MG63 (cell line): ENCODE measurements around the gene KDM4C. TPM values are rescaled to one million over a fixed set of nuclear protein-coding genes. Genes with fewer than 3 reads are reported as not detected.
"Not testable (repeated sequence)": the region's sequence is repeated elsewhere in the genome, so short reads cannot be mapped to it uniquely, and the experiment has no call there.

Source experiments
- DNase-seq: peaks from one replicate; pipeline ENCODE4 v3.0.0-alpha.2; 2020
- H3K27me3 ChIP-seq: fragments of 250-450 bp; sonication (Bioruptor Pico); 2 replicates; pipeline ENCODE4 v1.5.1; 2020; ENCODE audit warnings: mild to moderate bottlenecking, moderate library complexity
- H3K36me3 ChIP-seq: fragments of 250-450 bp; sonication (Bioruptor Pico); 2 replicates; pipeline ENCODE4 v1.5.1; 2020; ENCODE audit warnings: mild to moderate bottlenecking, moderate library complexity
- H3K4me3 ChIP-seq: fragments of 250-450 bp; sonication (Bioruptor Pico); 2 replicates; pipeline ENCODE4 v1.5.1; 2020; ENCODE audit warnings: mild to moderate bottlenecking, moderate library complexity
- H3K9me3 ChIP-seq: fragments of 250-450 bp; sonication (Bioruptor Pico); 2 replicates; pipeline ENCODE4 v1.5.1; 2020; ENCODE audit warnings: mild to moderate bottlenecking, moderate library complexity
- total RNA-seq: library from RNA; depleted of rRNA; stranded (reverse); fragments of >200 nt; shearing (Covaris generic); gene quantifications from 2 replicates; pipeline ENCODE4 v1.2.3, GENCODE V29; 2014; ENCODE audit warnings: low replicate concordance

Gene KDM4C
- total RNA-seq, 1 experiment from 2014 or later: 1.8 TPM

DNA sequence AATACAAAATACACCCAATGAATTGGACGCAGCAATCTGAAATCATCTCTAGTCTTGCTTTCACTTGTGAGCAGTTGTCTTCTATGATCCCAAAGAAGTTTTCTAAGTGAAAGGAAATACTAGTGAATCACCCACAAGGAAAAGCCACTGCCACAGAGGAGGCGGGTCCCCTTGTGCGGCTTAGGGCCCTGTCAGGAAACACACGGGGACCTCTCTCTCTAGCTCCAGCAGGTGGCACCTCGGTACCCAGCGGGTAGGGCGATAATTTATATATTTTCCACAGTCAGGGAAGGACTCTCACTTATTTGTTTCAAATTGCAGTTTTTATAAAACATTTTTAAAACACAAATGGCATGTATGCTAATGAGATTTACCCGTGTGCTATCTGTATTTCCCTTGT is 417.1 kb downstream of the KDM4C start:
- H3K27me3 ChIP-seq: no peaks in the 10 kb centered on the region
- no peak overlapping the region for H3K4me3 ChIP-seq
- H3K9me3 ChIP-seq: no peaks in the 10 kb centered on the region
- H3K36me3 ChIP-seq: no peaks in the 10 kb centered on the region
- DNase-seq: no peak

DNA sequence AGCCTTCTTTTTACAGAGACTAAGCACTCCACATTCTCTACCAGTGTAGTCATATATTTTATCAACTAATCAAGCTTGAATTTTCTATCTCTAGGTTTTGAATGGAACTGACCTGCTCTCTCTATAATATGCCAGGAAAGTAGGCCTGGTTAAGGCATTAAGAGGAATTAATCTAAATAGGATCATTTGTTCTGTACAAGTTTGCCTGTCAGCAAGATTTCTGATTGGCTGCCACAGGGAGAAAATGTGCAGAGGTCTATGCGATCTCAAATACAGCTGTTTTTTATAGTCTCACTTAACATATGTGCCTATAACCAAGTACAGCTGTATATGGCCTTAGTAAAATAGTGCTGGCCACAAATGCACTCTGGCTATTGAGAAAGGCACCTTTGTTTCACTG is 418.8 kb downstream of the KDM4C start:
- Histone ChIP-seq H3K27me3 (no peaks in the 10 kb centered on the region), H3K36me3 (no peaks in the 10 kb centered on the region), H3K9me3 (no peaks in the 10 kb centered on the region), H3K4me3 (no peak overlapping the region)
- DNase-seq: no peak

DNA sequence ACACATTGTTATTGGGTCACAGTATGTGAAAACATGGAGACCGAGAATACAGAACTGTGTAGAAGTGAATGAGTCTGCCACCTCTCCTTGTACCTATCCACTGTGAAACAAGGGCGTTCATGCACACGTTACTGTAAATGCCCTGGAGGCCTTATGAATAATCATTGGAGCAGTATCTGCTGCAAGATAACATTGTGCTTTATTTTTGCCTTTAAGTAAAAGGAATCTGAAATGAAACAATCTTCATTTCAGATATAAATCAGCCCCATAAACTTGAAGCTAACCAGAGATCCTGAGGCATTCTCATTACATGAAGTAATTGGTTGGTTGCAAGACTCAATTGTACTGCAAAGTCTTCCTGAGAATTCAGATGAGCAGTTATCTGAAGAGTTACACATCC is 419.6 kb downstream of the KDM4C start:
- Histone ChIP-seq H3K27me3 (no peaks in the 10 kb centered on the region), H3K9me3 (no peaks in the 10 kb centered on the region), H3K36me3 (no peaks in the 10 kb centered on the region), H3K4me3 (no peak overlapping the region)
- no peak for DNase-seq

GRCh38 chr9:7178729-7179128 is 421.0 kb downstream of the KDM4C start:
- no peaks in the 10 kb centered on the region for H3K36me3 ChIP-seq
- no peak for DNase-seq
- H3K9me3 ChIP-seq: no peaks in the 10 kb centered on the region

DNA sequence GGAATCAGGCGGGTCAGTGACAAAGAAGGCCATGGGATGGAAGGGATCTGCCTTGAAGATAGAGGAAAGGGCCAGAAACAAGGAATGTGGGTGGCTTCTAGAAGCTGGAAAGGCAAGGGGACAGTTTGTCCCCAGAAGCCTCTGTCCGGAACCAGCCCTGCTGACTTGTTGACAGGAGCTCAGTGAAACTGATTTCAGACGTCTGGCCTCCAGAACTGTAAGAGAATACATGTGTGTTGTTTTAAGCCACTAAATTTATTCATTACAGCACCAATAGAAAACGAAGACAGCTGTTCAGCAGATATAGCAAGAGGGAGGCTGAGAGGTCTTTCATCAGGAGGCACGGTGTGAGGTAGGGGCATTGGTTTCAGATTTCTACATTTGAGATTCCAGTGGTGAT is 422.5 kb downstream of the KDM4C start:
- DNase-seq: no peak
- no peaks in the 10 kb centered on the region for H3K27me3 ChIP-seq
- no peaks in the 10 kb centered on the region for H3K9me3 ChIP-seq
- no peaks in the 10 kb centered on the region for H3K36me3 ChIP-seq
- no peak overlapping the region for H3K4me3 ChIP-seq

More at GRCh38 chr9:7178729-7179128, 421.0 kb downstream of the KDM4C start:
- no peaks in the 10 kb centered on the region for H3K27me3 ChIP-seq
- H3K4me3 ChIP-seq: no peak overlapping the region

DNA sequence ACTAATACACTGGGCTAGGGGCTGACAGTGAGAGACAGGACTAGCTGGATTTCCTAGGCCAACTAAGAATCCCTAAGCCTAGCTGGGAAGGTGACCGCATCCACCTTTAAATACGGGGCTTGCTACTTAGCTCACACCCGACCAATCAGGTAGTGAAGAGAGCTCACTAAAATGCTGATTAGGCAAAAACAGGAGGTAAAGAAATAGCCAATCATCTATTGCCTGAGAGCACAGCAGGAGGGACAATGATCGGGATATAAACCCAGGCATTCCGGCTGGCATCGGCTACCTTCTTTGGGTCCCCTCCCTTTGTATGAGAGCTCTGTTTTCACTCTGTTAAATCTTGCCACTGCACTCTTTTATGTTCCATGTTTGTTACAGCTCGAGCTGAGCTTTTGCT is 425.4 kb downstream of the KDM4C start:
- H3K27me3 ChIP-seq, H3K36me3 ChIP-seq, H3K4me3 ChIP-seq, DNase-seq, H3K9me3 ChIP-seq: not testable (repeated sequence)

GRCh38 chr9:7185612-7186011 is 427.8 kb downstream of the KDM4C start:
- H3K27me3 ChIP-seq: no peaks in the 10 kb centered on the region
- peak; percentile 21 for DNase-seq

DNA sequence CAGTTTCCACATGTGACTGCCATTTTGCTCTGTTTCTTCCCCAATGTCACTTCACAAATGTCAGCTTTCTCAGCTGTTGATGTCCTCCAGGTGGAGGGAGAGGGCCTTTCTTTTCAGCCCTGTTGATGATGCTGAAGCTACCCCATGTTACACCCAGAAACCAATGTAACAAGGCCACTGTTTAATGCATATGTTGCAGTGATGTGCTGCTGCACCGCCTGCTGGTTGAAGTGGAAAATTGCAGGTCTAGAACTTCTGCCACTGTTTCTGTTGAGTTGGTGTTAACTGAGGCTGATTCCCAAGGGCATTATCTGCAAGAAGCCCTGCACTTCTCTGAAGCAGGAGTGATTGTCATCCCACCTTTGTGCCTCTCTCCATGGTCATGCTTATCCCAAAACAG is 428.4 kb downstream of the KDM4C start:
- H3K36me3 ChIP-seq: no peaks in the 10 kb centered on the region
- no peak for DNase-seq
- no peak overlapping the region for H3K4me3 ChIP-seq
- H3K9me3 ChIP-seq: no peaks in the 10 kb centered on the region
- H3K27me3 ChIP-seq: no peaks in the 10 kb centered on the region

More at GRCh38 chr9:7185612-7186011, 427.8 kb downstream of the KDM4C start:
- Histone ChIP-seq H3K9me3 (no peaks in the 10 kb centered on the region), H3K36me3 (no peaks in the 10 kb centered on the region), H3K4me3 (no peak overlapping the region)

DNA sequence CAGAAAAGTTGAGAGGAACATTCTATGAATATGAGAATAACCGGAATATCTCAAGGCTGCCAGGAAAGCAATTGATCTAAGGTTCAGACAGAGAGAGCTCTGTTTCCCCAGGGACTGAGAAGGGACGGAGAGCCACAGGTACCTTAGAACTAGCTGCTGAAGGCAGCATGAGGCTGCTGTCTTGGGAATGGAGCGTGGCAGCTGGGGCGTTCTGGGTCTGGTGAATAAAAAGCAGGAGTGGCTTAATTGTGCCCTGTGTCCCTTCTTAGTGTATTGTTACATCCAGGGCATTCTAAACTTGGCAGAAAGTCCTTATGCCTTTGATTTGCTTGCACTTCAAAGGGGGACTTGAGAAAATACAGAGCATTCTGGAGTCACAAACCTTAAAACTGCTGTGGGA is 434.5 kb downstream of the KDM4C start:
- DNase-seq: no peak
- Histone ChIP-seq H3K4me3 (no peak overlapping the region), H3K36me3 (no peaks in the 10 kb centered on the region), H3K9me3 (no peaks in the 10 kb centered on the region), H3K27me3 (no peaks in the 10 kb centered on the region)

GRCh38 chr9:7195526-7195925 is 437.8 kb downstream of the KDM4C start:
- no peaks in the 10 kb centered on the region for H3K36me3 ChIP-seq
- no peaks in the 10 kb centered on the region for H3K9me3 ChIP-seq
- H3K27me3 ChIP-seq: no peaks in the 10 kb centered on the region
- no peak overlapping the region for H3K4me3 ChIP-seq
- no peak for DNase-seq

- DNase-seq: no peak
- H3K4me3 ChIP-seq: no peak overlapping the region
- no peaks in the 10 kb centered on the region for H3K36me3 ChIP-seq
- no peaks in the 10 kb centered on the region for H3K27me3 ChIP-seq
- H3K9me3 ChIP-seq: no peaks in the 10 kb centered on the region
These were observed 438.7 kb downstream of the KDM4C start for GRCh38 chr9:7196467-7196866.

GRCh38 chr9:7201196-7201595 is 443.4 kb downstream of the KDM4C start:
- H3K4me3 ChIP-seq: no peak overlapping the region
- H3K36me3 ChIP-seq: no peaks in the 10 kb centered on the region
- no peaks in the 10 kb centered on the region for H3K9me3 ChIP-seq
- no peaks in the 10 kb centered on the region for H3K27me3 ChIP-seq
- DNase-seq: no peak

- H3K27me3 ChIP-seq: no peaks in the 10 kb centered on the region
- no peaks in the 10 kb centered on the region for H3K36me3 ChIP-seq
- H3K9me3 ChIP-seq: no peaks in the 10 kb centered on the region
- no peak for DNase-seq
- no peak overlapping the region for H3K4me3 ChIP-seq
These were observed 448.0 kb downstream of the KDM4C start for GRCh38 chr9:7205806-7206205.

DNA sequence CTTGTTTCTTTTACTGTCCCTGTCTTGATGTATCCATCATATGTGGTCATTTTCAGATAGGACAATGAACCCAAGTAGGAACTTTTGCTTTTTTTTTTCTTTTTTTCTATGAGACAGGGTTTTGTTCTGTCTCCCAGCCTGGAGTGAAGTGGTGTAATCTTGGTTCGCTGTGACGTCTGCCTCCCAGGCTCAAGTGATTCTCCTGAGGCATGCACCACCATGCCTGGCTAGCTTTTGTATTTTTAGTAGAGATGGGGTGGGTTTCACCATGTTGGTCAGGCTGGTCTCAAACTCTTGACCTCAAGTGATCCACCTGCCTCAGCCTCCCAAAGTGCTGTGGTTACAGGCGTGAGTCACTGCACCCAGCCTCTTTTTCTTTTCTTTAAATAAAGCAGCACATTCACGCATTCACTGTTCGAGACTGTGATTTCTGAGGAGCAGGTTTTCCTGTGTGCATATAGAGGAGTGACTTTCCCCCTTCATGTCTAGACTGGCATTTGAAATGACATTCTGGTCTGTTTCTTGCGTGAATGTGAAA is 448.5 kb downstream of the KDM4C start:
- Histone ChIP-seq H3K4me3 (no peak overlapping the region), H3K36me3 (no peaks in the 10 kb centered on the region), H3K27me3 (no peaks in the 10 kb centered on the region), H3K9me3 (no peaks in the 10 kb centered on the region)
- no peak for DNase-seq

- H3K36me3 ChIP-seq: no peaks in the 10 kb centered on the region
- no peak overlapping the region for H3K4me3 ChIP-seq
- DNase-seq: no peak
- H3K27me3 ChIP-seq: no peaks in the 10 kb centered on the region
- H3K9me3 ChIP-seq: no peaks in the 10 kb centered on the region
These were observed 451.4 kb downstream of the KDM4C start for GRCh38 chr9:7209016-7209715.

DNA sequence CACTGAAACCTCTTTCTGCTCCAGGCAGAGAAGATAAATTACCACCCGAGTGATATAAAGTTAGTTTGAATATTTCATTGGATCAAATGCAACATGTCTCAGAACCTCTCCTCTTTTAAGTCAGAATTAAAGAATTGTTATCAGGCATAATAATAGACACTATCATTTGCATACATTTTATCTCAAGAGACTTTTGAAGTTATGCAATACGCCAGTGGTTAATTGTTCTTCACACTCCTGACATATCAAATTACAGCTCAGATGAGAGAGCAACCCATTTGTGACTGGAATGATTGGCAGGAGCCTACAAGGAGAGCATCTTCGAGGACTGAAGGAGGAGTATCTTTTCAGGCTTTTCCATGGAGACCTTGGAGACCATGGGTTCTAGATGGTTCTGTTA is 452.2 kb downstream of the KDM4C start:
- DNase-seq: no peak
- no peak overlapping the region for H3K4me3 ChIP-seq
- H3K27me3 ChIP-seq: no peaks in the 10 kb centered on the region
- H3K9me3 ChIP-seq: no peaks in the 10 kb centered on the region
- H3K36me3 ChIP-seq: no peaks in the 10 kb centered on the region

DNA sequence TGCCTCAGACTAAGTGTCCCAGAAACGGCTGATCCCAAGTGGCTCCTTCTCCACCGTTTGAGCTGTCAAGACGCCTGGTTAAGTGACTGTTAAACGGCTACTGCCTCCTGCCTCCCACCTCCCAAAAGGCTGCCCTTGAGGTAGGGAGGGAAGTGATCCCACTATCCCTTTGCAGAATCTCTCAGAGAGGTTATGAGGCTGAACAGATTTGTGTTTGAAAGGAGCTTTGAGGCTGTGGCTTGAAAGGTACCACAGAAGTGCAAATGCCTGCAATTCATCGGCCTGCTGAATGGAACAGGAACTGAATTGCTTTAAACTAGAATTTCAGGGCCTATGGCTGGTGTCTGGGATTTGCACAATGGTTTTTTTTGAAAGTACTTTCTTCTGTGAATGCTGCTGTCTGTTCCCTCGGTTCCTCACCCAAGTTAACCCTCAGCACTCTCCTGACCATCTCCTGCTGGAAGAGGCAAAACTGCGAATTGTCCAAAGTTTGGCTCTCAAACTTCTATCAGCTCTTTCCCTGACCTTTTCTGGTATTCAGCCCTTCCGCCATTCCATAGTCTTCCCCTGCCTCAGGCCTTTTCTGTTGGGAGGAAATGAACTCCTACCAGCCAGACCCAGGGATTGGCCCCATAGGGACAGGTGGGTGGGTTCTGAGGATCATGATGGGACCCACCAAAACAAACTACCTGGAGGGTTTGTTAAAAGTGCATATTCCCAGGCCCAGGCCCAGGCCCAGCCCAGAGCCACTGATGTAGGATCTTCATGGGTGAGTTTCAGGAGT is 453.3 kb downstream of the KDM4C start:
- Histone ChIP-seq H3K27me3 (no peaks in the 10 kb centered on the region), H3K36me3 (no peaks in the 10 kb centered on the region), H3K9me3 (no peaks in the 10 kb centered on the region), H3K4me3 (no peak overlapping the region)
- no peak for DNase-seq

GRCh38 chr9:7211657-7212056 is 453.9 kb downstream of the KDM4C start:
- no peak for DNase-seq
- H3K36me3 ChIP-seq: no peaks in the 10 kb centered on the region
- no peaks in the 10 kb centered on the region for H3K9me3 ChIP-seq
- no peaks in the 10 kb centered on the region for H3K27me3 ChIP-seq
- no peak overlapping the region for H3K4me3 ChIP-seq
